Adrenal gland (tissue), 12 donors: Measurements from ENCODE around the gene PTPN5. TPM values are rescaled to one million over a fixed set of nuclear protein-coding genes. Genes with fewer than 3 reads are reported as not detected.

Experiments
- DNase-seq, 7 donors: peaks; one replicate each; pipeline ENCODE4 v3.0.0-alpha.2; 2019 to 2020
- H3K27ac ChIP-seq, 5 donors: fragments of 200-600 bp; sonication (generic) in 4 of 5; 1 replicate in 3 of 5; 2 replicates in 2 of 5; pipeline versions ENCODE4 v1.5.1 to v1.8.0; 2016 to 2020; ENCODE audit warnings: mild to moderate bottlenecking in 1 of 5
- H3K27me3 ChIP-seq: fragments of 200-600 bp; 2 replicates; pipeline ENCODE4 v1.8.0; 2021
- H3K36me3 ChIP-seq, 2 donors: fragments of 200-600 bp; replicated peaks in 1 of 2; 1 replicate in 1 of 2; 2 replicates in 1 of 2; pipeline versions ENCODE4 v1.5.1 to v1.8.0; 2018 to 2022
- H3K4me1 ChIP-seq, 2 donors: fragments of 200-600 bp; replicated peaks in 1 of 2; 1 replicate in 1 of 2; 2 replicates in 1 of 2; pipeline versions ENCODE4 v1.5.1 to v1.8.0; 2018 to 2021
- H3K4me3 ChIP-seq, 4 donors: fragments of 200-600 bp; sonication (generic) in 3 of 4; one replicate each; pipeline ENCODE4 v1.5.1; 2016 to 2018
- H3K9me3 ChIP-seq, 3 donors: fragments of 200-600 bp; sonication (generic) in 1 of 3; replicated peaks in 1 of 3; 1 replicate in 2 of 3; 2 replicates in 1 of 3; pipeline versions ENCODE4 v1.5.1 to v1.8.0; 2016 to 2021
- CTCF ChIP-seq, 6 experiments: fragments of 450-650 bp in 4 of 6; fragments of 200-600 bp in 2 of 6; sonication (generic) in 1 of 6; IDR thresholded peaks; 1 replicate in 5 of 6; 2 replicates in 1 of 6; pipeline versions ENCODE4 v1.5.1 to v1.8.0; 2016 to 2021; ENCODE audit warnings: antibody characterized with exemption in 6 of 6, mild to moderate bottlenecking in 2 of 6, moderate library complexity in 1 of 6
- POLR2A ChIP-seq, 2 donors: fragments of 450-650 bp; IDR thresholded peaks; one replicate each; pipeline ENCODE4 v1.6.1; 2017; ENCODE audit warnings: antibody characterized with exemption in 2 of 2, mild to moderate bottlenecking in 2 of 2, moderate library complexity in 1 of 2
- WGBS, 4 donors: extraction: QIAGEN DNeasy Blood & Tissue Kit in 2 of 4; methylation state at CpG; one replicate each; pipeline versions ENCODE4 v1.1.5 to v1.1.7; 2013 to 2017; 5-methylcytosine and 5-hydroxymethylcytosine counted together
- intact Hi-C, 2 donors: fragments of 100-400 bp; cut with DNase I; formaldehyde crosslinking; loops; one replicate each; pipeline versions ENCODE4 v1.14.1 to v1.15.0; 2022 to 2023
- polyA plus RNA-seq, 3 donors: library from polyadenylated mRNA; stranded (reverse); fragments of 200-250 nt in 2 of 3; fragments of 350-450 nt in 1 of 3; fragmentation: Illumina TruSeq in 1 of 3; extraction: RNeasy Lipid Tissue Mini Kit (QIAGEN cat#74804) in 1 of 3; gene quantifications; one replicate each; pipeline ENCODE4 v1.2.3, GENCODE V29; 2013 to 2014
- total RNA-seq, 9 donors: library from RNA; depleted of rRNA in 4 of 9; stranded (reverse); fragments of >200 nt in 4 of 9; fragments of 120-200 nt in 1 of 9; fragmentation: NEBNext Ultra II Directional in 1 of 9; extraction: Animal tissue kit (Norgen Biotek cat#: 25700) in 1 of 9; gene quantifications; one replicate each; pipeline versions ENCODE4 v1.1.0 to v1.2.4, GENCODE V29; 2013 to 2023
- donor health status: healthy with polysubstance abuse.
- donor health status: Bipolar disorder and iron deficiency.
- donor health status: DM: yes; HTN: yes; CAD: no.
- donor health status: DM: no; HTN: no; CAD: no.
- donor health status: DM: no; HTN: no; CAD: no.
- donor health status: DM: yes; HTN: yes; CAD: no.

Gene PTPN5
- total and polyA plus RNA-seq, 12 donors: 0.06 to 1.3 (median 0.28) TPM; not detected in 2

GRCh38 chr11:18768978-18769377, 22.6 kb downstream of the PTPN5 start:
- H3K9me3 ChIP-seq: no peaks in the 10 kb centered on the region
- TF ChIP-seq CTCF (IDR thresholded peaks at IDR 0.05) (no peak), POLR2A (IDR thresholded peaks at IDR 0.05) (no peak)
- H3K27ac ChIP-seq: no peak overlapping the region
- intact Hi-C loops: loop anchor here in 1 of 2 donors (10.0 kb wide), 1 partner anchor 654 kb away; no protein-coding TSS in a partner anchor
- no peaks in the 10 kb centered on the region for H3K4me1 ChIP-seq
- no peaks in the 10 kb centered on the region for H3K27me3 ChIP-seq
- WGBS, 4 donors: 47 to 83% (median 77%) methylated on average over 1 to 5 of the region's 5 CpGs
- H3K4me3 ChIP-seq: no peak overlapping the region
- no peak for DNase-seq
- no peaks in the 10 kb centered on the region for H3K36me3 ChIP-seq

- H3K4me3 ChIP-seq: no peak overlapping the region
- no peaks in the 10 kb centered on the region for H3K4me1 ChIP-seq
- no peaks in the 10 kb centered on the region for H3K27me3 ChIP-seq
- no peaks in the 10 kb centered on the region for H3K9me3 ChIP-seq
- no peak overlapping the region for H3K27ac ChIP-seq
- no peak for TF ChIP-seq CTCF (IDR thresholded peaks at IDR 0.05)
- no peaks in the 10 kb centered on the region for H3K36me3 ChIP-seq
- 65 to 89% (median 68%) methylated on average over 3 to 4 of the region's 4 CpGs for WGBS, 4 donors
- no peak for DNase-seq
- intact Hi-C loops: loop anchor here in 1 of 2 donors (10.0 kb wide), 1 partner anchor 654 kb away; no protein-coding TSS in a partner anchor
Measured at GRCh38 chr11:18768472-18768901, 23.1 kb downstream of the PTPN5 start.

DNA sequence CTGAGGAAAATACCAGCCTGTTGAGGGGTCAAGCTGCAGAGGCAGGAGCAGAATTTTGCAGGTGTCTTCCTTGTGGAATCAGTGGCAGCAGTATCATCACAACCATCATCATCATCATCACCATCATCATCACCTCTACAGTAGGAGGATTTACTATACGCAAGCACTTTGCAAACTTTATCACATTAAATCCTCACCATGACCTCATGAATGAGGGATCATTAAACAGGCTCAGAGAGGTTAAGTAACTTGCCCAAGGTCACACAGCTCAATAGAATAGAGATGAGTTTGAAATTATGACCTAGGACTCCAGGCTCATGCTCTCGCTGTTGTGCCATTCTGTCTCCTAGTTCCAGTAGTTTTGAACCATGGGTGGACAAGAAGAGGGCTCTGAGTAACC, 25.6 kb downstream of the PTPN5 start:
- intact Hi-C loops: loop anchor here in 1 of 2 donors (10.0 kb wide), 1 partner anchor 651 kb away; no protein-coding TSS in a partner anchor
- no peaks in the 10 kb centered on the region for H3K36me3 ChIP-seq
- H3K4me3 ChIP-seq: no peak overlapping the region
- H3K9me3 ChIP-seq: no peaks in the 10 kb centered on the region
- no peak overlapping the region for H3K27ac ChIP-seq
- WGBS, 4 donors: 79 to 100% (median 86%) methylated on average over 2 of the region's 2 CpGs
- DNase-seq: no peak
- H3K27me3 ChIP-seq: no peaks in the 10 kb centered on the region
- TF ChIP-seq CTCF (IDR thresholded peaks at IDR 0.05): no peak
- H3K4me1 ChIP-seq: no peaks in the 10 kb centered on the region

- Histone ChIP-seq H3K36me3 (no peaks in the 10 kb centered on the region), H3K4me1 (no peaks in the 10 kb centered on the region), H3K9me3 (no peaks in the 10 kb centered on the region), H3K27ac (no peak overlapping the region), H3K4me3 (no peak overlapping the region), H3K27me3 (no peaks in the 10 kb centered on the region)
- no peak for TF ChIP-seq CTCF (IDR thresholded peaks at IDR 0.05)
- TF ChIP-seq POLR2A (IDR thresholded peaks at IDR 0.05): no peak
- intact Hi-C loops: loop anchor here in 1 of 2 donors (10.0 kb wide), 1 partner anchor 651 kb away; no protein-coding TSS in a partner anchor
- no peak for DNase-seq
- WGBS, 4 donors: 45 to 79% (median 58%) methylated on average over 3 to 6 of the region's 6 CpGs
Measured at GRCh38 chr11:18765554-18765953, 26.0 kb downstream of the PTPN5 start.
